ENCODE measurements around the gene PAPSS2. TPM values are rescaled to one million over a fixed set of nuclear protein-coding genes. Genes with fewer than 3 reads are reported as not detected.

PAPSS2 gene
- total and polyA plus RNA-seq, 2 donors from 2014 or later = 23.5 to 84.2 TPM

- H3K9me3 ChIP-seq (ENCODE audit: control insufficient read depth in 2 of 3, insufficient read depth in 1 of 3, low read length in 3 of 3) = no peaks in the 10 kb centered on the region
- H3K4me3 ChIP-seq (ENCODE audit: low read length in 3 of 3) = no peak overlapping the region
- no peak for TF ChIP-seq CTCF (IDR thresholded peaks at IDR 0.05; ENCODE audit: borderline replicate concordance, extremely low read depth, insufficient read depth)
- DNase-seq (no peak), FAIRE-seq (no peak)
- intact Hi-C loops (cut with DNase I) = no loop called here
- no peak overlapping the region for H3K9ac ChIP-seq (ENCODE audit: low read length in 3 of 3)
- H3K4me1 ChIP-seq (ENCODE audit: control insufficient read depth in 2 of 3, insufficient read depth in 2 of 3, low read depth in 1 of 3, low read length in 3 of 3) = no peaks in the 10 kb centered on the region
- H3K36me3 ChIP-seq (ENCODE audit: control insufficient read depth in 2 of 3, insufficient read depth in 3 of 3, low read length in 3 of 3) = no peaks in the 10 kb centered on the region
- H3K27me3 ChIP-seq (ENCODE audit: control insufficient read depth, insufficient read depth, low read length) = no peaks in the 10 kb centered on the region
- H3K27ac ChIP-seq (ENCODE audit: low read depth in 2 of 2, low read length in 2 of 2) = no peak overlapping the region
These were observed 16.0 kb downstream of the PAPSS2 start for GRCh38 chr10:87675396-87676376.

- H3K36me3 ChIP-seq (ENCODE audit: control insufficient read depth in 2 of 3, insufficient read depth in 3 of 3, low read length in 3 of 3) = no peaks in the 10 kb centered on the region
- H3K27ac ChIP-seq (ENCODE audit: low read depth in 2 of 2, low read length in 2 of 2) = no peak overlapping the region
- no peaks in the 10 kb centered on the region for H3K9me3 ChIP-seq (ENCODE audit: control insufficient read depth in 2 of 3, insufficient read depth in 1 of 3, low read length in 3 of 3)
- no peaks in the 10 kb centered on the region for H3K27me3 ChIP-seq (ENCODE audit: control insufficient read depth, insufficient read depth, low read length)
- intact Hi-C loops (cut with DNase I) = no loop called here
- H3K9ac ChIP-seq (ENCODE audit: low read length in 3 of 3) = no peak overlapping the region
- TF ChIP-seq CTCF (IDR thresholded peaks at IDR 0.05; ENCODE audit: borderline replicate concordance, extremely low read depth, insufficient read depth) = no peak
- DNase-seq = no peak
- H3K4me1 ChIP-seq (ENCODE audit: control insufficient read depth in 2 of 3, insufficient read depth in 2 of 3, low read depth in 1 of 3, low read length in 3 of 3) = no peaks in the 10 kb centered on the region
- no peak overlapping the region for H3K4me3 ChIP-seq (ENCODE audit: low read length in 3 of 3)
- FAIRE-seq = no peak
These were observed 17.9 kb downstream of the PAPSS2 start for GRCh38 chr10:87677595-87677994.

GRCh38 chr10:87678302-87678701 is 18.6 kb downstream of the PAPSS2 start:
- no peak overlapping the region for H3K9ac ChIP-seq (ENCODE audit: low read length in 3 of 3)
- H3K27ac ChIP-seq (ENCODE audit: low read depth in 2 of 2, low read length in 2 of 2) = no peak overlapping the region
- intact Hi-C loops (cut with DNase I) = no loop called here
- no peak for TF ChIP-seq CTCF (IDR thresholded peaks at IDR 0.05; ENCODE audit: borderline replicate concordance, extremely low read depth, insufficient read depth)
- DNase-seq (no peak), FAIRE-seq (no peak)
- H3K27me3 ChIP-seq (ENCODE audit: control insufficient read depth, insufficient read depth, low read length) = no peaks in the 10 kb centered on the region
- no peaks in the 10 kb centered on the region for H3K9me3 ChIP-seq (ENCODE audit: control insufficient read depth in 2 of 3, insufficient read depth in 1 of 3, low read length in 3 of 3)
- H3K4me1 ChIP-seq (ENCODE audit: control insufficient read depth in 2 of 3, insufficient read depth in 2 of 3, low read depth in 1 of 3, low read length in 3 of 3) = no peaks in the 10 kb centered on the region
- H3K4me3 ChIP-seq (ENCODE audit: low read length in 3 of 3) = no peak overlapping the region
- H3K36me3 ChIP-seq (ENCODE audit: control insufficient read depth in 2 of 3, insufficient read depth in 3 of 3, low read length in 3 of 3) = no peaks in the 10 kb centered on the region
